Fibroblast of lung (primary cell): ENCODE data around the gene PDE2A.

Experiments used
- CTCF ChIP-seq, 2 donors: IDR thresholded peaks in 1 of 2; conservative IDR thresholded peaks in 1 of 2; 1 replicate in 1 of 2; 2 replicates in 1 of 2; pipeline ENCODE4 v1.5.1; 2011 to 2012; ENCODE audit warnings: low read length in 2 of 2, control low read depth in 1 of 2, inconsistent platforms in 1 of 2, low read depth in 1 of 2, mild to moderate bottlenecking in 1 of 2
- EZH2 ChIP-seq: IDR thresholded peaks from 2 replicates; pipeline ENCODE4 v1.5.1; 2012; ENCODE audit warnings: low read length, control low read depth, mild to moderate bottlenecking; ENCODE audit errors: missing control alignments

GRCh38 chr11:72627594-72628281 lies 46.5 kb downstream of the PDE2A start:
- TF ChIP-seq CTCF (conservative IDR thresholded peaks at IDR 0.05 in 1 of 2, IDR thresholded peaks at IDR 0.05 in 1 of 2; ENCODE audit: low read depth in 1 of 2, low read length in 2 of 2) (no peak), EZH2 (no peak)
